Stimulated activated CD4-positive, alpha-beta T cell treated with anti-CD3 and anti-CD28 coated beads, TNF-alpha, amount 100 ng/mL, for 24 hours (primary cell): ENCODE measurements around the gene ZFP36L1.

Experiments used
- DNase-seq, 3 experiments: peaks; one replicate each; pipeline ENCODE4 v3.0.0-alpha.2; 2020; ENCODE audit warnings: low read depth in 3 of 3

Gene ZFP36L1

DNA sequence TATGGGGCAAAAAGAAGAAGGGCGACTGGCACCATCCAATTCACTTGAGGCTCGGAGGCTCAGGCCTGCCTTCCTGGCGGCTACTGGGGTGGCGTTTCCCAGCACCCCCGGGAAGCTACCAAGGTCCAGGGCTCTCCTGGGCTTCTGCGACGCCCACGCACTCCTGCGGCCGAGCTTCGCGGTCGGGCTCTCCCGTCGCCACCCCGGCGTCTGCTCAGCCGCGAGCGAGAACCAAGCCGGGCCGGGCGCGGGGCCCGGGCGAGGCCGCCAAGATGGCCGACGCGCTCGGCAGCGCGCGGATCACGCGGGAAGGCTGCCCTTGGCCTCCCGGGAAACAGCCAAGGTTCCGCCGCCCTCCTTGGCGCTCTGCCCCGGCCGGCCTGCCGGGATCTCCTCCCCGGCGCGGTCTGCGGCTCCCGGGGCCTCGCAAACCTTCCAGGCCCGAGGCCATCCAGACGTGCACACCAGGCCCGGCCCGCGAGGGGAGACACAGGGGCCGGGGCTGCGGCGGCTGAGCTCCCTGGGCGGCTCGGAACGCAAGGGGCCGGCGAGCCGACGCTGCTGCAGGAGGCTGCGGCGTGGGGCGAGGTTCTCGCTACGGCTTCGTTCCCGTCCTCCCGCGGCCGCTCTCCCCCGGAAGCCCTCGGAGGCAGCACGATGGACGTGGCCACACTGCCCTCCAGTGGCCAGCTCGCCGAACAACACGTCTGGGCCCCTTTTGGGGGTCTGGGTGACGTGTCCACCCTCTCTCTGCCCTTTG, 23.5 kb upstream of the ZFP36L1 start:
- DNase-seq, result peak; percentile 84 to 88 (median 85)

DNA sequence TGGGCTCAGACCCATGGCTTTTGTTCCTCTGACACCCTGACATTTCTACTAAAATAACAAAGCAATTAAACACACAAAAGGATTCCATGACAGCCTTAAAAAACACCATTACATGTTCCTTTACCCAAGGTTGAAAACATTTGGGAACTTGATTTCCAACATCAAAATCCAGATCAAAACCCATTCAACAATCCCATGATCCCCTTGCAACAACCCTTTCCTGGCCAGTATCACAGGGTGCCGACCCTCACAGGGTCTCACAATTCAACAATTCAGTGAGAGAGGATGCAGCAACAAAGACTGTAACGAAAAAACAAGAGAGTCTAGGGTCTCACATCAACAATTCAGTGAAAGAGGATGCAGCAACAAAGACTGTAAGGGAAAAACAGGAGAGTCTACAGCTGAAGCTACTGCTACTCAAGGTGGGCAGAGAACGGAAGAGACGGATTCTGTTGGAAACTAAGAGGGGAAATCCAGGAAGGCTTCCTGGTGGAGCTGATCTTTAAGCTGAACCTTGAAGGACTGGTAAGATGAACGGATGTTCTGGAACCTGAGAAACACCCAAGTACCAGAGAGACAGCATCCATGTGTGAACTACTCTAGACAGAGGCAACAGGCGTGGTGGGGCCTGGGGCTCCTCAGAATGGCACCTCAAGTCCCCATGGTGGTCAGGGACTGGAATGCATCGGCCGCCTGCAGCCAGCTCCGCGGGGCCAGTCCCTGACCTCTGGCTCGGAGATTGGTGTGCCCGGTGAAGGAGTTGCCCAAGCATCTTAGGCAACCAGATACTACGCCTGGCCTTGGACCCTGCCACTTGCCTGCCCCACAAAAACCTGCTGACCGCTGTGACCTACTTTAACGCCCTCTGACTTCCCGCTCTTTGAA, 22.7 kb upstream of the ZFP36L1 start:
- DNase-seq, result no peak

DNA sequence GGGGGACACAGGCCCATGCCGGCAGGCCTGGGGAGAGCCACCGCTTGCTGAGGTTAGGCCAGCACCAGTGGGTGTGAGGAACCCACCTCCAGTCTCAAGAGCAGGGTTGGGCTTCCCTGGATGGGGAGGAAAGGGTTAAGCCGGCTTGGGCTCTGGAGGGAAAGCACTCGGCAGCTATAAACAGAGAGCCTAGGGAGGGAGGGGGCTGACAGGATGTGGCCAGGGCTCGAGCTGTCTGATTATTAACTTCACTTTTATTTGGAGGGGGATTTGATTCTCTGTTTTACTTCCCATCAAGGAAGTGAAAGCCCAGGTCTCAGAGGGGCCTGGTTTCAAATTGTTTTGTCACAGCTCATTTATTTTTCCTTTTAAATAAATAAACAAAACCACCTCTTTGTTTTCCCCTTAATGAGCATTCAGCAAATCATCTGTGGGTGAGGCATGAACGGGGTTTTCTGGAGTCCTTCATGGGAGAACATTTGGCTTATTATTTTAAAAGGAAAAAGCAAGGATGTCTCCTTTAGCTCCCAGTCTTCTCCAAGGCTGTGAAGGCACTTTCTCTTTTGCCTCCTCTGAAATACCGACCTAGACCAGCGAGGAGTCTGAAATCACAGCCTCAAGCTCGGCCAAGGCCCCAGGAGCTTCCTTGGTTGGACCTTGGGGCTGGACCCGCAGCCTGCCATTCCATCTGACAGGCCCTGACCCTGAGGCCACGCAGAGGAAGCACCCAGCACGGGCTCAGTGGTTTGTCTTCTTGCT, 21.9 kb upstream of the ZFP36L1 start:
- DNase-seq, result peak in 1 of 3 experiments; percentile 41

DNA sequence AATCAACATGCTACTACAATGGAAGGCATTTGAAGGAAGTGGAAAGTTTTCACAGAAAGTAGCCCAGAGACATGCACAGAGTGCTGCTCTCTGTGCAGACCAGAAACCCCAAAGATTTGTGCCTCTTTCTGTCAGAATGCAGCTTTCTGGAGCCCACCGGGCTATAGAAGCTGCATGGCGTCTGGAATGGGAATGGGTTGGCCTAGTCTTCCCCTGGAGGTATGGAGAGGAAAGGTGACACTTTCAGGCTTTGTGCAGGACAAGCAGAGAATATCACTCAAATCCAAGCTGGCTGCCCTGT, 21.3 kb upstream of the ZFP36L1 start:
- no peak for DNase-seq

DNA sequence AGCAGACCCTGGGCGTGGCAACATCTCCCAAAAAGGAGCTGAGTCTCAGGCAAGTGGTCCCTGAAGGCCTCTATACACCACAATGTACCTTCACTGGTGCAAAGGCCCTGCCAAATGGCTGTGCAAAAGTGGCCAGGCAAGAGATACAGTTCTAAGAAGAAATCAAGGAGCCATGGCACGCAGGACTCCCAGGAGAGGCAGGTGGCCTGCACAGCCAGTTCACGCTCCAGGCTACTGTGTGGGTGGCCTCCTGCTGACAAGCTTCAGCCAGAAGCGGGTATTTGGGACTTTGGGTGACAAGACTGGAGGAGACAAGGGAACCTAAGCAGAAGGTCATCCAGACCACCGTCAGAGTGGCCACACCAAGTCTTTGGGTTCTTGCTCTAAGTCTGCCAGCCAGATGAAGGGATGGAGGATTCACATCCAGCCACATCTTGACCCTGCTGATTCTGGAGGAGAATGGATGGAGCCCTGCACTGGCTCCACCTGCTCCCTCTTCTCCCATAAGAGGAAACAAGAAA, 20.5 kb upstream of the ZFP36L1 start:
- no peak for DNase-seq

DNA sequence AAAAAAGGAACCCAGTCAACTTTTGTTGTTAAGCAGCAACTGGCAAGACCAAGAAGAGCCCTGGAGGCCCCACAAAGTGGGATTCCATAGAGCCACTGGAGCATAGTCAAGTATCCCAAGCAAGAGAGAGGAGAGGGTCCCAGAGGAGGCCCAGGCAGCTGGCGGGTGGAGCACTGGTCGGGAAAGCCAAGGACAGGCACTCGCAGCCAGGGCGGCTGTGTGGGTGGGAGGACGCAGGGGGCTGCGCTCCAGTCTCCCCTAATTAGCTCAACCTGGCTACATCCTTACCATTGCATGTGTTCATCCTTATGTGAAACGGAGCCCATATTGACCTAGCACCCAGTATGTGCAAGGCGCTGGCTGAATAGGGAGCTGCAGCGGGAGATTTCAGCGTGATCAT, 18.3 kb upstream of the ZFP36L1 start:
- no peak for DNase-seq

DNA sequence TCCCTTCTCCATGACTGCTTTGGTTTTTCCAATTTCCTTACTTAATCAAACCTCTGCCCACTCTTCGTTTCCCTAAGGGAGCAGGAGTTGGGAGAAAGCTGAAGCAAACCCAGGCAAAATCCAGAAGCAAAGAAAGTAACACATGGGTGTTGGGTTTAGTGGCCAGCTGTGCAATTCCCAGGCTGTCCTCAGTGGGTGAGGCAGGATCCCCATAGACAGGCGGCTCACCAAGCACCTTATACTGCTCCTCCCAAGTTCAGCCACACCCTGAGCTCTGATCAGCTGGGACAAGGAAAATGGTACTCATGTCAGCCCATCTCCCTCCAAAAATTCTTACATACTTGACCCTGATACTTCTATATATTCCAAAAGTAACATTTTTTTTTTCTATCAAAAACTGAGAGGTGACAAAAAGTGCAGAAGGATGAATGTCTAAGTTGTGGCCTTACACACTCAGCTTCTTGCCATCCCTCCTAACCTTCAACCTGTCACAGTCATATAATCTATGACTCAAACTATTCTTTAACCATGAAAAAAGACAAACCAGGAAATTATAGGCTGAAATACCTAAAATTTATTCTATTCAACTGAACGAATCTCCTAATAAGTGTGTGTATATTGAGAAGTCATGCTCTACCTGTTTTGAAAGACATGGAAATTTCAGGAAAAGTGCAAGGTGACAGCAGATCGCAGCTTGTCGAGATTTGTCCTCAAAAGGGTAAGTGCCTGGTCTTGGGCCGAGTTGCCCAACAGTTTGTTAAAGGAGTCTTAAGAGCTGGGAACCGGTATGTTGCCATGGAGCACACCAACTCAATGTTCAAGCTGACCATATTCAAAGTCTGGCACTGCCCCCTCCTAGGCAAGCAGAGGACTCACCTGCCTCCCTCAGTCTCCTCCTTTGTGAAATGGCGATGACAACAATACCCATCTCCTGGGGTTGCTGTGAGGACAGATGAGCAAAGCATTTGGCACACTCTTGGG, 17.6 kb upstream of the ZFP36L1 start:
- no peak for DNase-seq

DNA sequence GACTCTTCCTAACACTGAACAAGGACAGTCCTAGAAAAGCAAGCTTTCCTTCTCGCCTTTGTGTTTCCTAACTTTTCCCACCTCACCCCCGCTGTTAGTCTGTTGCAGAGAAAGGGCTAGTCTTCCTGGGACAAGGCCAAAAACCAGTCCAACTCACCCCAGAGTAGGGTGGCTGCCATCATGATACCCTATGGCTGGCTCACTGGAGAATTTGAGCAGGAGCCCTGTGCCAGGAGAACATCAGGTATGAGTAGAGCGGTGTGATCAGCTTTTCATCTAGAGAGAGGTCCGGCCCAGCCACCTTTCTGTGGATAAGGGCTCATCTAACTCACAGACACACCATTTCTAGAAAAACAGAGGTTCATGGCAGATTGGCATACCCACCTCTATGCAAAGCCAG, 16.7 kb upstream of the ZFP36L1 start:
- DNase-seq, result no peak

DNA sequence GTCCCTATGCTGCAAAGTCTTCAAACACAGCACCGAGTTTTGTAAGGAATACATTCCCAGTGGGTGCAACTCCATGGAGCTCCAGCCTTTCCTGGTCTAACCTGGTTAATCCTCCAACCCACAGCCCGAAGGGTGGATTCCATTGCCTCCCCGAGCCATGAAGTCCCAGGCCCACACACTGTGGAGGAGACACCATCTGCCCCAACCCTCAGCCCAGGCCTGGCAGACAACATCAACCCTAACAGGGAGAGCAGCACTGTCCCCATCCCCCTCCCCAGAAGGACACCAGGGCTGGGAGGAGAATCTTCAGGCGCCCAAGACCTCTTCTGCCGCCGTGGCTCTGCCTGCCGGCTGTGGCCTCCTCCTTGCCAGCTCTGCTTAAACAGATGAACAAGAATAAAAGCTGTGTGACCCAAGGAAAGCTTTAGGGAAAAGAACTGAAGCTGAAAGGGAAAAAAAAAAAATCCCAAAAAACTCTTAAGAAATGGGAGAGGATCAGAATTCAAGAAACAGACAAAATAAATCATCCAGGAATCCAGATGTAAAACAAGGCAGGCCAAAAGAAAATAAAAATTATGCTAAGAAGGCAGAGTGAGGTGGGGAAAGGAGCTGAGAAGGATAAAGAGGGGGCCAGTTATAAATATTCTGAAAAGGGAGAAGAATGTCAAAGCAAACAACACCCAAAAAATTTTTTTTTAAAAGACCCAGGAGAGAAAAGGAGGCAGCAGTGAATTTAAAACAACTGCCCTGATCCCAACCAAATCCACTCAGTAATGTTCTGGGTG, 16.0 kb upstream of the ZFP36L1 start:
- no peak for DNase-seq

DNA sequence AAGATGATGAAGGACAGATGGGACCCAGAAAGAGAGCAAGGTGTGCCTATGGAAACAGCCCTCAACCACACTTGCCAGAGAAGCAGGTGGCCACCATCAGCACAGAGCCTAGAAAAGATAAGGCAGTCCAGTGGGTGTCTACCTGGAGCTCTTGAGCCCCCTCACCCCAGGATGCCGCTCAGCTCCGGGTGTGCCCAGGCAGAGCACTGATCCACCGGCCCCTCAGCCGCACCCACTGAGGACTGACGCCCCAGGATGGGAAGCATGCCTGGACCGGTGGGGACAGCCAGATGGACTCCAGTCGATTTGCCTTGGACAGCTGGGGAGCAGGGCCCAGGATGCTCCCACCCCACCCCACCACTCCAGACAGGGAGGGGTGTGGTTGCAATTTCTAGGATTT, 15.1 kb upstream of the ZFP36L1 start:
- DNase-seq, result no peak

DNA sequence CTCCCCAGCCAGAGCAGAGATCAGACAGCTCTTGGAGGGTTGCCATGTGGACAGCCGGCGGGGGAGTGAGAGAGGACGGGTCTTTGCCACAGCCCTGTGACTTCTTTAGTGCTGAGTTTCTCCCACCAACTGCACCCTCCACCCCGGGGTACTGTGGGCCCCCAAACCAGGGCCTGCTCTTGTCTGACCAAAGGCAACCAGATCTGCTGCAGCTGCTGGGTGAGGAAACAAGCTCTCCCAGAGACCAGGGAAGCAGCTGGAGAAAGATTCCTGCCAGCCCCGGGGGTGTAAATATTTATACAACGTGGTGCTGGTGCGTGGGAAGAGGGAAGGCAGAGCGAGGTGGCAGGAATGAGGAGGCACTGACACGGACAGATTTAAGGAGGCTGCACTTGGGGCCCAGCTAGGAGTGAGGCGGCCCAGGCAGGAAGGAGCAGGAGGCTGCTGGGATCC, 14.3 kb upstream of the ZFP36L1 start:
- no peak for DNase-seq

DNA sequence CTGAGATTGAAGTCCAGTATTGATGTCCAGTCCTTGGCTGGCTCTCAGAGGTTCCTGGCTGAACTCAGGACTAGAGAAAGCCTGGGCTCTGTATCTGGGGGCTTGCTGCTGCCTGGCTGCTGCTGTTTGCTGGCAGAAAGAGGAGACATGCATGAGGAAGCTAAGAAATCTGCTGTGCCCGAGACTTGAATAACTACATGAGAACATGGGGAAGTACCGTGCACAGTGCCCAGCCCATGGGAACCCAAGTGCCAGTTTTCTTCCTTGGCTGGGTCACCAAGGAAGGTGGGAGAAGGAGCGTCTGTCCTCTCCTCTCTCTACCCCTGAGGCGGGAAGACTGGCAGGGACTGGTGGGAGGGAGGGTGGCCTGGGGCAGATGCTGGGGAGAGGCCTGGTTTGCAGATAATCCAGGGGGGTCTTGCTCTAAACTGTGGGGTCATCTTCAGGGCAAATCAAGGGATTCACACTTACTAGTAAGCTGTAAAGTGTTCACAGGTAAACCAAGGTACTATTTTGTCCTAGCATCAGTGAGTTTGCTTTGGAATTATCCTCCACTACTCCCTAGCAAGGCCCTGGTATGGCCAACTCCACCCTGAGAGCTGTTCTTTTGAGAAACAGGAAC, 13.8 kb upstream of the ZFP36L1 start:
- no peak for DNase-seq

DNA sequence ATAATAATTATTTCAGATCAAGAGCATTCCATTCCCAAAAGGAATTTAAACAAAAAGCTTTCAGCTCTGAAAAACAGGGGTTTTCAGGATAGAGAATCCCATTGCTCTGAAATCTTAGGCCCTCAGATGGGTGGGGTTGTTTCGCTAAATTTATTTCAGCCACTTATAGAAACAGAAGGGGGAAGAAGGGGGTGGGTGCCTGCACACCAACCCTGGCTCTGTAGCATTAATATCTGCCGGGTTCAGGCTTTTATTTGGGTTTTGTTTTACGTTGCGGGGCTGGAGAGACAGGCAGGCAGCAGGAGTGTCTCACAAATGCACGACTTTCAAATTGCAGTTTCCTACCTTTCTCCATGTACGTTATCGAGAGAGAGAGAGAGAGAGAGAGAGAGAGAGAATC, 12.5 kb upstream of the ZFP36L1 start:
- no peak for DNase-seq

DNA sequence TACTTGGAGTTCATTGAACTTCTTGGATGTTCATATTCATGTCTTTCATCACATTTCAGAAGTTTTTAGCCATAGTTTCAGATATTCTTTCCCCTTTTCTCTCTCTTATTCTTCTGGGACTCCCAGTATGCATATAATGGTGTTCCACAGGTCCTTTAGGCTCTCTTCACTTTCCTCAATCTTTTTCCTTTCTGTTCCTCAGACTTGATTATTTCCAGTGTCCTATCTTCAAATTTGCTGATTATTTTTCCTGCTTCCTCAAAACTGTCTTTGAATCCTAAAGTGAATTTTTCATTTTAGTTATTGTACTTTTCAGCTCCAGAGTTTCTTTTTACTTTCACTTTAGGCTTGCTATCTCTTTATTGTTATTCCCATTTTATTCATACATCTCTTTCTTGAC, 8.8 kb upstream of the ZFP36L1 start:
- DNase-seq, result no peak

DNA sequence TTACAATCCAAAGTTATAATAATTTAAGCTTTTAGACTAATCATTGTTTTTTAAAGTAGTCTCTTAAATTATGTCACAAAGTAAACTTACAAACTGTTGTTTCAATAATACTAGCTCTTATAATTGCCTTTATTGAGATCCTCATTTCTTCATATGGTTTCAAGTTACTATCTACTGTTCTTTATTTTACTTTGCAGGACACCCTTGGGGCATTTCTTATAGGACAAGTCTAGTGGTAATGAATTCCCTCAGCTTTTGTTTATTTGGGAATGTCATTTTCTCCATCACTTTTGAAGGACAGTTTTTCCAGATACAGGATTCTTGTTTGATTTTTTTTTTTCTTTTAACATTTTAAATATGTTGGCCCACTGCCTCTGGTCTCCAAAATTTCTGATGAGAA, 8.1 kb upstream of the ZFP36L1 start:
- DNase-seq, result no peak

DNA sequence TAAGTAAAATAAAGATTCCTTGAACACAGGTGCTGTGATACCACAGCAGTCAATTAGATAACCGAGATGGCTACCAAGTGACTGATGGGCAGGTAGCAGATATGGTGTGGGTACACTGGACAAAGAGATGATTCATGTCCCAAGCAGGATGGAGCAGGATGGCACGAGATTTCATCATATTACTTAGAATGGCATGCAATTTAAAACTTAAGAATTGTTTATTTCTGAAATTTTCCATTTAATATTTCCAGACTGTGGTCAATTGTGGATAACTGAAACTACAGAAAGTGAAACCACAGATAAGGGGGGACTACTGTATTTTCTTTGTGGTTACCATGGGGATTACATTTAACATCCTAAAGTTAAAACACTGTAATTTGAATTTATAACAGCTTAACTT, 7.5 kb upstream of the ZFP36L1 start:
- no peak for DNase-seq

DNA sequence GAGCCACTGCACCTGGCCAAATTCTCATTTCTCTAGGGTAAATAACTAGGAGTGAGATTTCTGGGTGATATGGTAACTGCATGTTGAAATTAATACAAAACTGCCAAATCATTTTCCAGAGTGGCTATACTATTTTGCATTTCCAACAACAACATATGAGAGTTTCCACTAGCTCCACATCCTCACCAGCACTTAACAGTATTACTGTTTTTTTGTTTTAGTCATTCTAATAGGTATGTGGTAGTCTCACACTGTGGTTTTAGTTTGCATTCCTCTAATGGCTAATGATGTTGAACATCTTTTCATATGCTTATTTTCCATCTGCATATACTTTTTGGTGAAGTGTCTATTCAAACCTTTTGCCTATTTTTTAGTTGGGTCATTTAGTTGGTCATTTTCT, 5.8 kb upstream of the ZFP36L1 start:
- DNase-seq, result no peak

DNA sequence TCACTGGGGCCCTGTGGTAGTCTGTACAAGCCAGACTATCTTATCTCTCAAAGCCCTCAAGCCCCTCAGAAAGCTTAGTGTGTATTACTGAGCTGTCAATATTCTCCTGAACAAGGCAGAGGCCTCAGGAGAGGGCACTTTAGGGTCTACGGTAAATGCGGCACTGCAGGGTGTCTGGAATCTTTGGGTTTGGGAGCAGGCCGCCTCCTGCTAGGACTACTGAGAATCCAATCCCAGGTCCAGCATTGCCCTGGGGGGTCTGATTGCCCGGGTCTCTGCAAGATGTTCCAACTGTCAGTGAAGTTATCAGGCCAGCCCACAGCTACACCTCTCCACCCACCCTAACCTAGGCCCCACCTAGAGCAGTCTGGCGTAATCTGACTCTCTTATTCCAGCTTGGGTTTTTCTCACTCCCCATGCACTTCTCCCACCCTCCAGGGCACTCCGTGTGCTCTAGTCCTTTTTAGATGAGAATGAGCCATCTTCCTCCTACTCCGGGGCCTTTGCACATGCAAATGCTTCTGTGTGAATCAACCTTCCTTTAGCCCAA, 4.3 kb upstream of the ZFP36L1 start:
- no peak for DNase-seq

DNA sequence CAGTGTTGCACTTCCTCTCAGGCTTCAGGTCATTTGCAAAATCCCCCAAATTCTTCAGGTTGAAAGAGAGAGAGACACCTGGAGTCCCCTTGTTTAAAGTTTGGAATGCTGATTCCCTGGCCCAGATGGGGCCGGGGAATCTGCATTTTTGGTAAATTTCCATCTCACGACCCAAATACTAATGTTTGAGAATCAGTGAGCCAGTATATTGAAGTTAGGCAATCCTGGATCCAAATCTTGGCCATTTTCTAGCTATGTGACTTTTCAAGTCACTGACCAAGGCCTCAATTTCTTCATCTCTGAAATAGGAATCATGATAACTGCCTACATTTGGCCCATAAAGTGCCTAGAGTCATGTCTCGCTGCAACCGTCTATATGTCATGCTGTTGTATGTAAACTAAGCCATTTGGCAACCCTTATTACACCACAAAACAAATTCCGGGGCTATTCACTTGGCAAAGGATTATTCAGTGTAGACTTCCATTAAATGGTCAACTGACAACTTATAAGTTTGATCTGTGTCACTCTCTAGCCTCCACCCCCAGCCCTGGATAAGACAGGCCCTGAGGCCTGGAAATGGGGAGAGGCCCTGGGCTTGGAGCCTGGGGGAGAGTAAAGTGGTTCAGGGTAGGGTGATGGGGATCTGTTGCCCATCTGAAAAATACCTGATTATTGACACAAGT, 3.7 kb upstream of the ZFP36L1 start:
- no peak for DNase-seq
